ENCODE measurements around the gene ITGB3. TPM values are rescaled to one million over a fixed set of nuclear protein-coding genes. Genes with fewer than 3 reads are reported as not detected.

Gene ITGB3
- total and polyA plus RNA-seq, 2 of the 4 experiments (the other 2 are of a cell fraction) = 9.8 to 17.6 TPM

DNA sequence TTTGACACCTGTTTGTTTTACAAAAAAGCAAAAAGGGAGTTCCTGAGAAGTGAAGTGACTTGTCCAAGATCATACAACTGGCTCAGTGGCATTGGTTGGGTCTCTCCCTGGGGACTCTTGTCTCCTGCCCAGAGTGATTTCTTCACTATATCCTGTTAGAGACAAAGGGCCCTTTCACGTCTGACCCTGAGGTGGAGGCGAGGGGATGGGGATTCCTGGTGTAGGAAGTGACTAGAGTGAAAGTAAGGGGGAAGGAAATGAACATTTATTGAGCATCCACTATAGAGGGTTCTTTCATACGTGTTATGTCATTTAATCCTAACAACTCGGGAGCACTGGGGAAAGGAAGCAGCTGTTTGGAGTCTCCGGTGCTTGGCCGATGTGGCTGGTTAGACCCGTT lies 9.0 kb downstream of the ITGB3 start:
- Histone ChIP-seq H2AK9ac (replicated peaks; ENCODE audit: low read depth, low read length, poor library complexity) (no peak overlapping the region), H4K91ac (ENCODE audit: insufficient read depth, low read depth, low read length) (no peak overlapping the region), H4K5ac (ENCODE audit: low read depth, low read length) (no peak overlapping the region), H3K27ac (ENCODE audit: insufficient read depth, low read length) (no peak overlapping the region), H3K14ac (replicated peaks; ENCODE audit: low read depth, low read length) (no peak overlapping the region), H3K9me1 (ENCODE audit: insufficient read depth, low read length) (peaks cover 25% of the 10 kb centered on the region), H3K36me3 (ENCODE audit: control insufficient read depth, insufficient read depth, low read length) (peaks cover 2% of the 10 kb centered on the region; the same call in 1 of the 2 replicates), H3K9me3 (ENCODE audit: control insufficient read depth, insufficient read depth, low read length) (no peaks in the 10 kb centered on the region), H2BK20ac (ENCODE audit: low read depth, low read length) (no peak overlapping the region), H2BK15ac (ENCODE audit: low read depth, low read length) (no peak overlapping the region), H3K4me1 (ENCODE audit: control insufficient read depth, insufficient read depth, low read length) (peaks cover 18% of the 10 kb centered on the region), H3K9ac (ENCODE audit: low read depth, low read length) (no peak overlapping the region), H3K79me1 (ENCODE audit: low read depth in 1 of 2, low read length in 2 of 2) (peaks cover 22 to 66% of the 10 kb centered on the region in 2 experiments; a peak in 3 of 4 replicates), H3K4ac (ENCODE audit: low read depth, low read length) (no peak overlapping the region), H3K27me3 (ENCODE audit: control insufficient read depth, insufficient read depth, low read length) (no peaks in the 10 kb centered on the region), H3K56ac (ENCODE audit: extremely low read depth, insufficient read depth, low read length) (no peak overlapping the region), H3K18ac (ENCODE audit: low read depth, low read length) (no peak overlapping the region), H3K4me3 (ENCODE audit: insufficient read depth, low read depth, low read length) (no peak overlapping the region), H4K20me1 (ENCODE audit: insufficient read depth, low read length) (no peaks in the 10 kb centered on the region), H3K4me2 (ENCODE audit: low read depth, low read length) (no peak overlapping the region), H2BK5ac (ENCODE audit: low read depth, low read length, poor library complexity, severe bottlenecking) (no peak overlapping the region), H2AFZ (replicated peaks; ENCODE audit: low read length, poor library complexity) (no peak overlapping the region), H2AK5ac (ENCODE audit: low read depth, low read length) (no peak overlapping the region), H3K23ac (ENCODE audit: low read depth, low read length) (no peak overlapping the region), H4K8ac (ENCODE audit: low read depth in 2 of 2, low read length in 2 of 2) (no peak overlapping the region), H2BK120ac (ENCODE audit: low read depth, low read length) (no peak overlapping the region)
- ChIA-PET CTCF (no interaction called here), POLR2A (ENCODE audit: unreplicated experiment) (no interaction called here)
- dilution Hi-C loops (cut with HindIII; ENCODE audit: low sequenced_read_pairs, unreplicated experiment) (no loop called here), in situ Hi-C loops (cut with MboI; ENCODE audit: low sequenced_read_pairs) (no loop called here), intact Hi-C loops (cut with micrococcal nuclease) (no loop called here)
- ATAC-seq (ENCODE audit: low read depth) = no peak
- no TSS peak for BruUV-seq (replicated peaks)
- whole genome bisulfite sequencing, 2 experiments (ENCODE audit: extremely low coverage in 2 of 2, insufficient read length in 1 of 2) = no CpG with 5 or more reads among the region's 7 CpGs
- TF ChIP-seq RCOR1 (IDR thresholded peaks at IDR 0.05; ENCODE audit: insufficient replicate concordance, low read length) = no peak
- TF ChIP-seq POLR2A (IDR thresholded peaks at IDR 0.05; ENCODE audit: low read depth, low read length) = no peak
- TF ChIP-seq MAFK (IDR thresholded peaks at IDR 0.05; ENCODE audit: low read depth, low read length) = no peak
- no peak for TF ChIP-seq CHD1 (IDR thresholded peaks at IDR 0.05; ENCODE audit: low read depth, low read length)
- TF ChIP-seq NFE2L2 (IDR thresholded peaks at IDR 0.05; ENCODE audit: low read depth, low read length) = no peak
- TF ChIP-seq RFX5 (IDR thresholded peaks at IDR 0.05; ENCODE audit: low read depth, low read length) = no peak
- TF ChIP-seq RAD21 (IDR thresholded peaks at IDR 0.05; ENCODE audit: low read length) = no peak
- TF ChIP-seq SMC3 (IDR thresholded peaks at IDR 0.05; ENCODE audit: low read depth, low read length) = no peak
- DNase-seq = no peak
